ENCODE results near the gene FSTL4.

DNA sequence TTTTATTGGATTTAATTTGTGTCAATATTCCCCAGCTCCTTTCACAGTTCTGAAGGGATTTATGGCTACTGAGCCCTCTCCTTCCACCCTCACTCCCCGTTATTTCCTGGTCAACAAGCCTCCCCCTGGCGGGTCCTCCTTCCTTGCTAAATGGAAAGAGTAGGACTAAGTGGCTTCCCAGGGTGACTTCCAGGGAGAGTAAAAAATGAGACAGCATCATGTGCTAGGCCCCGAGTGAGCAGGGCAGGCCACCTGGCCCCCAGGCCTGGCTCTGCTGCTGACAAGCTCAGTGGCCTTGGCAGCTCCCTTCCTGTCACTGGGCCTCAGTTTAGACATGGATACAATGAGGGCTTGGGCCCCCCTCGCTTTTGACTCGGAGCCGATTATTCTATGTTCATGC lies 359.3 kb downstream of the FSTL4 start:
- TF ChIP-seq POLR2AphosphoS5 (IDR thresholded peaks at IDR 0.05) (no peak), POLR2A (IDR thresholded peaks at IDR 0.05) (no peak)

All from prostate gland (tissue), 1 donor.